Testis (tissue), 3 donors: Measurements from ENCODE around the gene LYVE1. TPM values are rescaled to one million over a fixed set of nuclear protein-coding genes. Genes with fewer than 3 reads are reported as not detected.
A peak's percentile ranks its signal among the peaks of the same experiment; 100 is the strongest.

Experiments used
- DNase-seq: peaks from one replicate; pipeline ENCODE4 v3.0.0-alpha.2; 2019
- H3K27ac ChIP-seq, 2 donors: fragments of 200-600 bp; sonication (generic); one replicate each; pipeline ENCODE4 v1.5.1; 2019
- H3K27me3 ChIP-seq: fragments of 200-600 bp; sonication (generic); one replicate; pipeline ENCODE4 v1.5.1; 2019
- H3K36me3 ChIP-seq: fragments of 200-600 bp; sonication (generic); one replicate; pipeline ENCODE4 v1.5.1; 2017; ENCODE audit warnings: low read depth; ENCODE audit errors: missing control alignments
- H3K4me1 ChIP-seq: fragments of 200-600 bp; sonication (generic); one replicate; pipeline ENCODE4 v1.5.1; 2019
- H3K4me3 ChIP-seq, 2 donors: fragments of 200-600 bp; sonication (generic); one replicate each; pipeline ENCODE4 v1.5.1; 2017 to 2019
- H3K9me3 ChIP-seq: fragments of 200-600 bp; sonication (generic); one replicate; pipeline ENCODE4 v1.5.1; 2017
- POLR2A ChIP-seq: fragments of 450-650 bp; IDR thresholded peaks from one replicate; pipeline ENCODE4 v1.6.1; 2017; ENCODE audit warnings: antibody characterized with exemption, mild to moderate bottlenecking, moderate library complexity
- WGBS, 2 donors: methylation state at CpG; one replicate each; pipeline ENCODE4 v1.1.5; 2018; 5-methylcytosine and 5-hydroxymethylcytosine counted together
- intact Hi-C: fragments of 100-400 bp; cut with DNase I; formaldehyde crosslinking; loops from one replicate; pipeline ENCODE4 v1.15.1; 2023; ENCODE audit warnings: low total_unique reads
- polyA plus RNA-seq: library from polyadenylated mRNA; stranded (reverse); fragments of 350-450 nt; fragmentation: Illumina TruSeq; extraction: RNeasy Lipid Tissue Mini Kit (QIAGEN cat#74804); gene quantifications from one replicate; pipeline ENCODE4 v1.2.3, GENCODE V29; 2014; ENCODE audit warnings: low read depth, low replicate concordance; ENCODE audit not compliant: insufficient read depth
- total RNA-seq, 2 donors: library from RNA; depleted of rRNA; stranded (reverse); fragments of >200 nt; gene quantifications; one replicate each; pipeline ENCODE4 v1.2.3, GENCODE V29; 2016
- TF ChIP-seq, protein P1 (sequence below), 3 experiments: fragments of 450-650 bp in 2 of 3; fragments of 200-600 bp in 1 of 3; sonication (generic) in 1 of 3; IDR thresholded peaks; one replicate each; pipeline ENCODE4 v1.5.1; 2016 to 2019; ENCODE audit warnings: antibody characterized with exemption in 3 of 3, mild to moderate bottlenecking in 2 of 3, moderate library complexity in 1 of 3

Gene LYVE1
- total and polyA plus RNA-seq, 3 donors from 2014 or later = 4.6 to 24.1 (median 7.5) TPM

DNA sequence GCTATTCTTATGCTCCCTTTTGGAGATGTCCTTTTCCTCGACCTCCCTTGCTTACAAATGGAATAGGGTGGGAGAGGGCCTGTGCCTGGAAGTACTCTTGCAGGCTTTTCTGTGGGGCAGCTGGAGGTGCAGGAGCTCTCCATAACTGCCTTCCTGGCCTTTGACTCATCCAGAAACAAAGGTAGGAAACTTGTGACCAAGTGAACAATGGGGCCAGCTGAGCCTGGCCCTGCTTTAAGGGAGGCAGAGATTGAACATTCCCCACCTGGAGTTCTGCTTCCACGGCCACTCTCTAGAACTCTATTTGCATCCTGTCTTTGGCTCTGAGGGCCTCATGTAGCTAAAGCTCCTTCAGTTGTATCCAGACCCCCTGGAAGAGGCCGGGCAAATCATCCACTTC, 5.1 kb upstream of the LYVE1 start:
- Histone ChIP-seq H3K9me3 (no peaks in the 10 kb centered on the region), H3K4me3 (no peak overlapping the region), H3K36me3 (no peaks in the 10 kb centered on the region), H3K27me3 (no peaks in the 10 kb centered on the region), H3K27ac (no peak overlapping the region), H3K4me1 (no peaks in the 10 kb centered on the region)
- DNase-seq = no peak
- 94 to 98% methylated on average over 3 of the region's 3 CpGs for WGBS, 2 donors
- TF ChIP-seq, protein P1, sequence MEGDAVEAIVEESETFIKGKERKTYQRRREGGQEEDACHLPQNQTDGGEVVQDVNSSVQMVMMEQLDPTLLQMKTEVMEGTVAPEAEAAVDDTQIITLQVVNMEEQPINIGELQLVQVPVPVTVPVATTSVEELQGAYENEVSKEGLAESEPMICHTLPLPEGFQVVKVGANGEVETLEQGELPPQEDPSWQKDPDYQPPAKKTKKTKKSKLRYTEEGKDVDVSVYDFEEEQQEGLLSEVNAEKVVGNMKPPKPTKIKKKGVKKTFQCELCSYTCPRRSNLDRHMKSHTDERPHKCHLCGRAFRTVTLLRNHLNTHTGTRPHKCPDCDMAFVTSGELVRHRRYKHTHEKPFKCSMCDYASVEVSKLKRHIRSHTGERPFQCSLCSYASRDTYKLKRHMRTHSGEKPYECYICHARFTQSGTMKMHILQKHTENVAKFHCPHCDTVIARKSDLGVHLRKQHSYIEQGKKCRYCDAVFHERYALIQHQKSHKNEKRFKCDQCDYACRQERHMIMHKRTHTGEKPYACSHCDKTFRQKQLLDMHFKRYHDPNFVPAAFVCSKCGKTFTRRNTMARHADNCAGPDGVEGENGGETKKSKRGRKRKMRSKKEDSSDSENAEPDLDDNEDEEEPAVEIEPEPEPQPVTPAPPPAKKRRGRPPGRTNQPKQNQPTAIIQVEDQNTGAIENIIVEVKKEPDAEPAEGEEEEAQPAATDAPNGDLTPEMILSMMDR (IDR thresholded peaks at IDR 0.05) = no peak
- TF ChIP-seq POLR2A = no peak
- intact Hi-C loops = no loop called here

DNA sequence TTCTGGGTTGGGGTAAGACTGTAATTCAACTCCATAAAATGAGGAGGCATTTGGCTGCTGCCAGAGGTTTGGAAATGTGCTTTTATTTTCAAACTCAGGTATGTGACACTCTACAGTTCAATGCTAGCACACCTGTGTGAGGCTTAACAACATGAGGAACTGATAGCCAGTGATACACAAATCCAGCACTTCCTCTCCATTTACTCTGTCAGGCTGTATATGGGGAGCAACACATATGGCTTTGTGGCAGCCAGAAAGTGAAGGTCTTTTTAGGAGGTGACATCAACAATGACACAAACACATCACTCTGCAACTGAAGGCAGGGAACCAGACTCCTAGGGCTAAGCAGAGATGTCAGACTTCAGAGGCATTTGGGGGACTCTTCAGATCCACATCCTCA, 4.6 kb upstream of the LYVE1 start:
- no peaks in the 10 kb centered on the region for H3K36me3 ChIP-seq
- DNase-seq = no peak
- H3K27me3 ChIP-seq = no peaks in the 10 kb centered on the region
- H3K9me3 ChIP-seq = no peaks in the 10 kb centered on the region
- no peaks in the 10 kb centered on the region for H3K4me1 ChIP-seq
- no peak for TF ChIP-seq POLR2A
- TF ChIP-seq, protein P1 (IDR thresholded peaks at IDR 0.05) = no peak
- intact Hi-C loops = no loop called here
- H3K27ac ChIP-seq = no peak overlapping the region
- no peak overlapping the region for H3K4me3 ChIP-seq

DNA sequence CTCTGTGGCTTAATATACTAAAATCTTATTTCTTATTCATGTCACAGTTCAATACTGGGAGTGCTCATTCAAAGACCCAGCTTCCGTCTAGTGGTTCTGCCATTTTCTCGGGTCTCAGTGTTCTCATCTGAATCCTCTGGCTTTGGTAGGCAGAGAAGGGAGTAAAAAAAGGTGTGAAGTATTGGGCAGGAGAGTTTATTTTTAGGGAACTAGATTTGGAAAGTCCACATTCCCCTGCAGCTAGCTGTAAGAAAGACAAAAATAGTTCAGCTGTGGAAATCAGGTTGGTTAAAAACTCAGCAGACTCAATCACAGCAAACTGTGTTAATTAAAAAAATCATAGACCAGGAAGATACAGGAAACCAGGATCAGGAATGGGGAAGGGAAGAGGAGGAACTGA, 4.1 kb upstream of the LYVE1 start:
- intact Hi-C loops = no loop called here
- Histone ChIP-seq H3K27me3 (no peaks in the 10 kb centered on the region), H3K9me3 (no peaks in the 10 kb centered on the region), H3K36me3 (no peaks in the 10 kb centered on the region), H3K4me3 (no peak overlapping the region), H3K4me1 (no peaks in the 10 kb centered on the region), H3K27ac (no peak overlapping the region)
- DNase-seq = no peak
- TF ChIP-seq, protein P1 (IDR thresholded peaks at IDR 0.05) = no peak
- TF ChIP-seq POLR2A = no peak
- 84 to 91% methylated on average over 2 of the region's 2 CpGs for WGBS, 2 donors

DNA sequence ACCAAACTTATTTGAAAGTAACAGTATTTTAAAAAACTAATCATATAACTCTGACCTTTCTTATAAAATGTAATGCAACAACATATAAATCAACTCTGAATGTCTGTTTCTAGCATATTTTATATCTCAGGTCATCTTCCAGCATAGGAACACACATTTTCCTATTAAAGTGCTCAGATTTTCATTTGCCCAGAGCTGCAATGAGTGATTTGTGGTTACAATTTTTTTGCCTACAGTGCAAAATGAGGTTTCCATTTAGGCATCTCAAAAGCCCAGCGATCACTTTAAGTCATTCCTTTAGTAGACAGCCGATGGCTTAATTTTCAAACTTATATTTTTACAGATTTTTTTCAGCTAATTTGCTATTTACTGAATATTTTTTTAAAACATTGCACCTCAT, 1.0 kb downstream of the LYVE1 start:
- intact Hi-C loops = no loop called here
- H3K27me3 ChIP-seq = no peaks in the 10 kb centered on the region
- DNase-seq = no peak
- H3K27ac ChIP-seq = peak overlapping the region in 1 of 2 donors; percentile 76
- TF ChIP-seq, protein P1 (IDR thresholded peaks at IDR 0.05) = no peak
- no peak for TF ChIP-seq POLR2A
- no peak overlapping the region for H3K4me3 ChIP-seq
- WGBS, 2 donors = 87 to 90% methylated on average over 2 of the region's 2 CpGs
- H3K4me1 ChIP-seq = no peaks in the 10 kb centered on the region
- no peaks in the 10 kb centered on the region for H3K36me3 ChIP-seq
- H3K9me3 ChIP-seq = no peaks in the 10 kb centered on the region

DNA sequence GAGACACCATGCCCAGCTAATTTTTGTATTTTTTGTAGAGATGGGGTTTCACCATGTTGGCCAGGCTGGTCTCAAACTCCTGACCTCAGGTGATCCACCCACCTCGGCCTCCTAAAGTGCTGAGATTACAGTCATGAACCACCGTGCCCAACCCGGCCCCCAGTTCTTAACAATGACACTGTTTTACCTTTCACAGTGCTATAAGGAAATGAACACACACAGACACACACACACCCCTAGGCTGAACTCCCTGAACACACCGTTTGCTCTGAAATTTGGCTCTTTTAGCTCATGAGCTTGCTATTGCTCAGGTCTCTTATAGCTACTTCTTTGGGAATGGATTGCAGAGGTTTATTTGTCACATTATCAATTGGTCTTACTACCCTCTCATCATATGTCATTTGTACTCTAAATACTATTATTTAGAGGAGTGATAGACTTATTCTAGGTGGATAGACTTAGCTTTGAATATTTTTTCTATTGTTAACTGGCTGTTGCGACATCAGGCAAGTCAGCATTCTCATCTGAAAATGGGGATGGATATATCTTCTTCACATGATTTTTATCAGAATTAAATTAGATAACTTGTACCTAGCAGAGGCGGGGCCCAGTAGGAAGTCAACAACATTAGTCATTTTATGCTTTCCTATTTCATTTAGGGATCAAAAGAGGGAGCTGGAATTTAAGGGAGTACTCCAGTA, 2.1 kb downstream of the LYVE1 start:
- intact Hi-C loops = no loop called here

More for the DNA sequence above, 2.1 kb downstream of the LYVE1 start:
- TF ChIP-seq, protein P1 (IDR thresholded peaks at IDR 0.05) = no peak
- TF ChIP-seq POLR2A = no peak
- no peaks in the 10 kb centered on the region for H3K27me3 ChIP-seq
- no peaks in the 10 kb centered on the region for H3K4me1 ChIP-seq
- no peaks in the 10 kb centered on the region for H3K9me3 ChIP-seq
- WGBS, 2 donors = 83 to 85% methylated on average over 6 of the region's 6 CpGs
- no peak for DNase-seq
- H3K4me3 ChIP-seq = no peak overlapping the region
- H3K27ac ChIP-seq = peak overlapping the region in 1 of 2 donors; percentile 76
- H3K36me3 ChIP-seq = no peaks in the 10 kb centered on the region
